A172 (cell line): ENCODE measurements around the gene KRTAP5-9. TPM values are rescaled to one million over a fixed set of nuclear protein-coding genes. Genes with fewer than 3 reads are reported as not detected.
"Not testable (repeated sequence)": the region's sequence is repeated elsewhere in the genome, so short reads cannot be mapped to it uniquely, and the experiment has no call there.

Experiments
- DNase-seq: peaks from one replicate; pipeline ENCODE4 v3.0.0-alpha.2; 2015; ENCODE audit warnings: low spot score
- total RNA-seq: library from RNA; depleted of rRNA; stranded (reverse); fragments of >200 nt; shearing (Covaris generic); gene quantifications from 2 replicates; pipeline ENCODE4 v1.2.3, GENCODE V29; 2014

Gene KRTAP5-9
- total RNA-seq, 1 experiment from 2014 or later = not detected

- no peak for DNase-seq
These were observed 13.9 kb downstream of the KRTAP5-9 start for GRCh38 chr11:71562120-71562519.

GRCh38 chr11:71563406-71563805 lies 15.2 kb downstream of the KRTAP5-9 start:
- DNase-seq = peak; percentile 82

- no peak for DNase-seq
These were observed 16.2 kb downstream of the KRTAP5-9 start for GRCh38 chr11:71564430-71564829.

- no peak for DNase-seq
These were observed 17.0 kb downstream of the KRTAP5-9 start, which contains the start of gene KRTAP5-10 for GRCh38 chr11:71565263-71565662. Gene KRTAP5-10 (plus strand): TSS chr11:71565563. CDS start chr11:71565588, 25 bp downstream.

DNA sequence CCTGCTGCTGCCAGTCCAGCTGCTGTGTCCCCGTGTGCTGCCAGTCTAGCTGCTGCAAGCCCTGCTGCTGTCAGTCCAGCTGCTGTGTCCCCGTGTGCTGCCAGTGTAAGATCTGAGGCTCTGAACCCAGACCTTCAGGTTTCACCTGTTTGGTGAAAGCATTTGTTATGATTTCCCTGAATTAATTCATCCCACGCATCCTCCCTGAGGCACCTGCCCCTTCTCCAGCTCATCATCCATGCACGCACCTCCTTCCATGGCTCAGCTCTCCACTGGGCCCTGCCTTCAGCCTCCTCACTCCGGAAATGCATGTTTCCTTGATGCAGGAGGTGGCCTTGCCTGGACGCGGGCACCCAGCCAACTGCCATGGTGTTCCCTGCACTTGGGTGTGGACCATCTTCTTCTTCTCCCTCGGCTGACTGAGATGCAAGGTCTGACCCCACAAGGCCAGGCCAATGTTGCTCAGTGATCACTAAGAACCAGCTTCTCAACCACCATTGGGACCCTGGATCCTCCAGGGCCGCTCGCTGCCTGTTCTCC lies 17.9 kb downstream of the KRTAP5-9 start:
- no peak for DNase-seq

DNA sequence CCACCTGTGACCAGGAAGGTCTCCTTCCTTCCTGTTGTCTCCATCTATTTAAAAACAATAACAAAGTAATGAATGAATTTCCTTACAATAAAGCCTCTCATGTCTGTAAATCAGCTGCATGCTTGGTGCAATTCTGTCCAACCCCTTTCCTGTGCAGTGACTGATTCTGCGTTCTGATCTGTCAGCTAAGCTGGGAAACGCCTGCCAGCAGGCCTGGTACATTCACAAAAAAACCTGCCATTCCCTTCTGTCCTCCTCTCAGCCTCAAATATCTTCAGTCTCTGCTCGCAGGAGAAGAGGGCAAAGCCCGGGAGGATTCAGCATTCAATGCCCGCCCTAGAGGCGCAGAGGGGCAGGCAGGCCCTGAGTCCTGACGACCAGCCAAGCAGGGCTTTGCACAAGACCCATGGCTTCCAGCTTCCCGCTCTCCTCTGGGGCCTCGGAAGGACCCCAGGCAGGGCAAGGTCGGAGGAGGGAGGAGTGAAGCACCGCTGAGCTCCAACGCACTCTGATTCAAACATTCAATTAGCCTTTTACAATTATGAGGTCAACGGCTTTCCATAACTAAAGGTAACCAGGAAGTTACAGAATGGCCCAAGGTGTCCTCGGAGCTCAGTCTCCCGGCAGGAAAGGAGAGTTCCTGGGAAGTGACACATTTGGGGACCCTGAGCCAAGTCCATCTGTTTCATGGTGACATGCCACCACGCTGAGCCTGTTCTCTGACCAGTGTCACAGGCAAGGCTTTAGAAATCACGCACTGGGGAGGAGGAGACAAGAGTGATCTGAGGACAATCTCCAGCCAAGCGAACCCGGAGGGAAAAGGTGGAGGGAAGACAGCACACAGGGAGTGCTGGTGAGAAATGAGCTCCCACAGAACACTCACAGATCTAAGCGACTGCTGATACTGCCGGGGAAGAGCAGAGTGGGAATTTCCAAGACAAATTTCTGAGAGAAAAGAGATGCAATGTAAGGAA lies 18.7 kb downstream of the KRTAP5-9 start:
- not testable (repeated sequence) for DNase-seq

DNA sequence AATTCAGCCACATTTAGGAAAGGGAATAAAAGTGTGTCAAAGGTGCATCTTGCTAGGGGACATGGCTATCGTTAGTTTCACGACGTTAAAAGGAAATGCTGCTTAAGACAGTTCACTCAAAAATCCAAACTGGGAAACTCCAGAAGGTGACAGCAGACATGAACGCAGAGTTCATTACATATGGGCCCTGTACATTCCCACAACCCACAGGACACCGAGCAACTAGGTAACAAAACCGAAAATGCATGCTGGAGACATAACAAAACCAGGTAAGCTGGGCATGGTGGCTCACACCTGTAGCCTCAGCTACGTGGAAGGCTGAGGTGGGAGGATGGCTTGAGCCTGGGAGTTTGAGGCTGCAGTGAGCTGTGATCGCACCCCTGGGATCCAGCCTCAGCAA lies 19.4 kb downstream of the KRTAP5-9 start:
- DNase-seq = not testable (repeated sequence)

- DNase-seq = no peak
These were observed 20.6 kb downstream of the KRTAP5-9 start for GRCh38 chr11:71568704-71569349.

- not testable (repeated sequence) for DNase-seq
These were observed 23.1 kb downstream of the KRTAP5-9 start for GRCh38 chr11:71571101-71571850.

DNA sequence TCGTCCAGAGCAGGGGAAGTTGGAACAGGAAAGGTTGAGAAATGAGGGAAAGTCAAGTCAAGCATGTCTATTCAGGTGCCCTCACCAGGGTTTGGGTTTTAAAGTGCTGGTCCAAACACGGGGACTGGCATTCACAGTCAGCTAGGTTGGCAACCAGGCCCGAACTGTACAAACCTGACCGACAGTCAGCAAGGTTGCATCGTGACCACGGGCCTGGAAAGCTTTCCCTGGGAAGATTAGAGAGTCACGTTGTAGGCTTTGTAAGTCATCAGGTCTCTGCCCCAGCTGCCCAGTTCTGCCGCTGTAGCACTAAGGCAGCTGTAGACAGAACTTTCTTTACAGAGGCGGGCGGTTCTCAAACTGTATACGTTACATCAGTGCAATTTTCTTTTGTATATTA lies 24.6 kb downstream of the KRTAP5-9 start:
- no peak for DNase-seq

DNA sequence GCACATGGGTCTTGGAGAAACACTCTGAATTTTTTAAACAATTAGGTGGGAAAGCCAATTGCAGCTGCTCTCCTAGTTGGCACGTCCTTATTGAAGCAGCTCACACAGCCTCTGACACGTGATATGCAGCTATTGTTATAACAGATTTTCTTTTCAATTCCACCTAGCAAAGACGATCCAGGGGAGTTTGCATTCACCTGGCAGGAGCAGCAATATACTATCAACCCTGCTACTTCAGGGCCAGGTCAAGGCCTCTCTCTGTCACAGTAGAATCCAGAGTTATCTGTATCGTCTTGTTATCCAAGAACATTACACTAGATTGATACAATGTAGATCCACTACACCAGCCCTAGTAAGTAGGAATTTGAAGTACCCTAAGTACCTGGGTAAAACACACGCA lies 26.2 kb downstream of the KRTAP5-9 start:
- DNase-seq = no peak

GRCh38 chr11:71575723-71576424 lies 27.7 kb downstream of the KRTAP5-9 start:
- no peak for DNase-seq

GRCh38 chr11:71576688-71577465 lies 28.7 kb downstream of the KRTAP5-9 start:
- not testable (repeated sequence) for DNase-seq

DNA sequence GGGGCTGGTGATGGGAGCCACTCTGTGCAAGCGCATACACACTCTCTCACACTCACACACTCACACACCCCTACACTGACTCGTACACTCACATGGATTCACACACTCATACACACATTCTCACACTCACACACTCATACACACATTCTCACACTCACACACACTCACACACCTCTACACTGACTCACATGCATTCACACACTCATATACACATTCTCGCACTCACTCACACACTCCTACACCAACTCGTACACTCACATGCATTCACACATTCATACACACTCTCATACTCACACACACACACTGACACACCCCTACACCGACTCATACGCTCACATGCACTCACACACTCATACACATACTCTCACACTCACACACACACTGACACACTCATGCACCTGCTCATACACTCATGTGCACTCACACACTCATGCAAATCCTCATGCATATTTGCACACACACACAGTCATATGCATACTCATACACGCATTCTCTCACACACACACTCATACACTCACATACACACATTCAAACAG lies 29.3 kb downstream of the KRTAP5-9 start:
- DNase-seq = no peak

GRCh38 chr11:71579513-71579912 lies 31.3 kb downstream of the KRTAP5-9 start:
- not testable (repeated sequence) for DNase-seq

DNA sequence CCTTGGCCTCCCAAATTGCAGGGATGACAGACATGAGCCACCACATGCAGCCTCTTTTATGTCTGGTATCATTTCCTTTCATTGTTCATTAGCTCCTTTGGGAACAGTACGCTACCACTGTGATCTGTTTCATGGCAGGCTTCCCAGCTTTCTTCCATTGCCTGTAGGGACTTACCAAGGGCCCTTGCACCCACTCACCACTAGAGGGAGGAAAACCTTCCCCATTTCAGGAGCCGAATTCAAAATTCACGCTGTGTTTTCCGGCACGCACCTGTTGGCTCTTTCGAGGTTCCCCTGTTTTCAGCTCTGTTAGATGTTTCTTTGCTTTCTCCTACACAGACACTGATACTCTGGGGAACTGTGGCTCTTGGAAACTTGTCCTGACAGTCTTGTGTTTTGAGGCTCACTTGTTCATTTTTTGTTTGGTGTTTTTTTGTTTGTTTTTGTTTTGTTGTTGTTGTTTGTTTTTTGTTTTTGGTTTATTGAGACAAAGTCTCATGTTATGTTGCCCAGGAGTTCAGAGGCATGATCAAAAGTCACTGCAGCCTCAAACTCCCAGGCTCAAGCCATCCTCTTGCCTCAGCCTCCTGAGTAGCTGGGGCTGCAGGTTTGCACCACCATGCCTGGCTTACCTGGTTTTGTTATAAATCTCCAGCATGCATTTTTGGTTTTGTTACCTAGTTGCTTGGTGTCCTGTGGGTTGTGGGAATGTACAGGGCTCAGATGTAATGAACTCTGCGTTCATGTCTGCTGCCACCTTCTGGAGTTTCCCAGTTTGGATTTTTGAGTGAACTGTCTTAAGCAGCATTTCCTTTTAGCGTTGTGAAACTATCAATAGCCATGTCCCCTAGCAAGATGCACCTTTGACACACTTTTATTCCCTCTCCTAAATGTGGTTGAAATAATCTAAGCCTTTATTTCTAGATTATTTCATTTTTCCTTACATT lies 32.1 kb downstream of the KRTAP5-9 start:
- DNase-seq = peak; percentile 89

GRCh38 chr11:71581826-71582225 lies 33.6 kb downstream of the KRTAP5-9 start:
- DNase-seq = no peak

DNA sequence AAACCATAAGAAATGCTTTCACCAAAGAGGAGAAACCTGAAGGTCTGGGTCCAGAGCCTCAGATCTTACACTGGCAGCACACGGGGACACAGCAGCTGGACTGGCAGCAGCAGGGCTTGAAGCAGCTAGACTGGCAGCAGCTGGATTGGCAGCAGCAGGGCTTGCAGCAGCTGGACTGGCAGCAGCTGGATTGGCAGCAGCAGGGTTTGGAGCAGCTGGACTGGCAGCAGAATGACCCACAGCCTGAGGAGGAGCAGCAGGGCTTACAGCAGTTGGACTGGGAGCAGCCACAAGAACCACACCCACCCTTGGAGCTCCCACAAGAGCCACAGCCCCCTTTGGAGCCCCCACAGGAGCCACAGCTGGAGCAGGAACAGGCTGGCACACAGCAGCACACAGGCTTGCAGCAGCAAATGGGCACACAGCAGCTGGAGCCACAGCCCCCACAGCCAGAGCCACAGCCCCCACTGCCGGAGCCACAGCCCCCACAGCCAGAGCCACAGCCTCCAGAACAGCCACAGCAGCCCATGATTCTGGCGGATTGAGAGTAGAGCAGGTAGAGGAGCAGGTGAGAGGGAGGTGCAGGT lies 34.2 kb downstream of the KRTAP5-9 start, which contains the start of gene KRTAP5-11:
Gene KRTAP5-11, minus strand, starts transcription at position 567 of the 587 bp plus-strand sequence. Its CDS starts 38 bp downstream, at position 529.
- no peak for DNase-seq
